RWPE1 (cell line): ENCODE results near the gene MEIS2.

Source experiments
- CTCF ChIA-PET: fragments of 350-600 bp; sonication (Branson Sonifier 250); formaldehyde crosslinking; extraction: SDS; loops from one replicate; lab custom pipeline; 2021; lab: Yijun Ruan, JAX
- POLR2A ChIA-PET: fragments of 400-600 bp; formaldehyde crosslinking; extraction: SDS; loops from one replicate; lab custom pipeline; 2020; ENCODE audit warnings: antibody characterized with exemption; ENCODE audit not compliant: low non-redundant PET; lab: Yijun Ruan, JAX
- DNase-seq: peaks from one replicate; pipeline ENCODE4 v3.0.0; 2012; ENCODE audit warnings: low spot score
- H3K27ac ChIP-seq: fragments of 450-650 bp; 2 replicates; pipeline ENCODE4 v1.5.1; 2017
- CTCF ChIP-seq: fragments of 450-650 bp; conservative IDR thresholded peaks from 2 replicates; pipeline ENCODE4 v1.5.1; 2017; ENCODE audit warnings: low read depth, mild to moderate bottlenecking

Gene MEIS2

GRCh38 chr15:36905908-36906307 lies 194.4 kb downstream of the MEIS2 start:
- DNase-seq, result no peak
- POLR2A ChIA-PET, result no interaction called here
- CTCF ChIA-PET, result interaction anchor here (0.7 kb wide), 1 partner anchor 22 kb away, joined by 5 read pairs; no protein-coding TSS in a partner anchor
- no peak overlapping the region for H3K27ac ChIP-seq
- TF ChIP-seq CTCF, result no peak

GRCh38 chr15:36904715-36905114 lies 195.6 kb downstream of the MEIS2 start:
- TF ChIP-seq CTCF, result no peak
- no peak for DNase-seq
- POLR2A ChIA-PET, result no interaction called here
- CTCF ChIA-PET, result interaction anchor here (0.6 kb wide), 2 partner anchors 51 to 1275 kb away, joined by 3 read pairs; no protein-coding TSS in a partner anchor
- no peak overlapping the region for H3K27ac ChIP-seq

- no peak for TF ChIP-seq CTCF
- POLR2A ChIA-PET, result no interaction called here
- H3K27ac ChIP-seq, result no peak overlapping the region
- peak; percentile 29 for DNase-seq
- CTCF ChIA-PET, result interaction anchor here (0.6 kb wide), 2 partner anchors 16 to 1275 kb away, joined by 3 read pairs; no protein-coding TSS in a partner anchor
Measured at GRCh38 chr15:36903922-36904556, 196.3 kb downstream of the MEIS2 start.

GRCh38 chr15:36903195-36903594 lies 197.2 kb downstream of the MEIS2 start:
- no peak overlapping the region for H3K27ac ChIP-seq
- ChIA-PET CTCF (no interaction called here), POLR2A (no interaction called here)
- no peak for TF ChIP-seq CTCF
- no peak for DNase-seq

- TF ChIP-seq CTCF, result no peak
- no peak overlapping the region for H3K27ac ChIP-seq
- POLR2A ChIA-PET, result no interaction called here
- CTCF ChIA-PET, result interaction anchor here (0.5 kb wide), 1 partner anchor 145 kb away, joined by 6 read pairs; no protein-coding TSS in a partner anchor
- DNase-seq, result no peak
Measured at GRCh38 chr15:36901012-36901411, 199.3 kb downstream of the MEIS2 start.

GRCh38 chr15:36899696-36900095 lies 200.7 kb downstream of the MEIS2 start:
- no peak overlapping the region for H3K27ac ChIP-seq
- POLR2A ChIA-PET, result no interaction called here
- CTCF ChIA-PET, result no interaction called here
- no peak for DNase-seq
- no peak for TF ChIP-seq CTCF
